AG08395 (cell line): Measurements from ENCODE around the gene HOXB4.

ENCODE experiments used
- DNase-seq: peaks from one replicate; pipeline ENCODE4 v3.0.0; 2012; ENCODE audit warnings: mixed read lengths, low spot score

Gene HOXB4

GRCh38 chr17:48571826-48572417 lies 6.2 kb downstream of the HOXB4 start:
- DNase-seq = no peak

GRCh38 chr17:48571024-48571818 lies 6.9 kb downstream of the HOXB4 start:
- DNase-seq = no peak

- DNase-seq = no peak
Measured at GRCh38 chr17:48570325-48571023, 7.7 kb downstream of the HOXB4 start.

GRCh38 chr17:48569674-48570324 lies 8.4 kb downstream of the HOXB4 start:
- DNase-seq = no peak

GRCh38 chr17:48569240-48569582 lies 8.9 kb downstream of the HOXB4 start:
- DNase-seq = no peak

- no peak for DNase-seq
Measured at GRCh38 chr17:48568499-48569239, 9.5 kb downstream of the HOXB4 start.

- DNase-seq = no peak
Measured at GRCh38 chr17:48567646-48568354, 10.3 kb downstream of the HOXB4 start.

GRCh38 chr17:48567209-48567608 lies 10.9 kb downstream of the HOXB4 start:
- no peak for DNase-seq

GRCh38 chr17:48566717-48567116 lies 11.4 kb downstream of the HOXB4 start:
- DNase-seq = no peak

GRCh38 chr17:48565925-48566710 lies 12.0 kb downstream of the HOXB4 start:
- DNase-seq = no peak

GRCh38 chr17:48565022-48565554 lies 13.1 kb downstream of the HOXB4 start:
- DNase-seq = no peak

- DNase-seq = no peak
Measured at GRCh38 chr17:48564188-48565021, 13.7 kb downstream of the HOXB4 start.

- no peak for DNase-seq
Measured at GRCh38 chr17:48563867-48564187, 14.3 kb downstream of the HOXB4 start.

GRCh38 chr17:48563385-48563838 lies 14.7 kb downstream of the HOXB4 start:
- DNase-seq = no peak

- no peak for DNase-seq
Measured at GRCh38 chr17:48562934-48563333, 15.2 kb downstream of the HOXB4 start.

- DNase-seq = peak; percentile 33
Measured at GRCh38 chr17:48561884-48562810, 16.0 kb downstream of the HOXB4 start.

- peak; percentile 56 for DNase-seq
Measured at GRCh38 chr17:48559840-48560817, 18.0 kb downstream of the HOXB4 start.
